H1 (cell line): ENCODE measurements around the gene SNURF. TPM values are rescaled to one million over a fixed set of nuclear protein-coding genes. Genes with fewer than 3 reads are reported as not detected.
A peak's percentile ranks its signal among the peaks of the same experiment; 100 is the strongest.

ENCODE experiments used
- CBX8 ChIP-seq: fragments of 300-800, 300-1000 bp; sonication (generic); IDR thresholded peaks from 2 replicates; pipeline ENCODE4 v1.7.1; 2016; ENCODE audit warnings: low read depth, low read length, borderline replicate concordance
- CEBPB ChIP-seq: IDR thresholded peaks from 2 replicates; pipeline ENCODE4 v1.6.1; 2012; ENCODE audit warnings: low read depth, low read length
- CHD1 ChIP-seq: IDR thresholded peaks from 2 replicates; pipeline ENCODE4 v1.6.1; 2012; ENCODE audit warnings: low read depth, low read length, improper control_type of control experiment
- CREB1 ChIP-seq: IDR thresholded peaks from 2 replicates; pipeline ENCODE4 v1.6.1; 2012; ENCODE audit warnings: inconsistent platforms
- NRF1 ChIP-seq: IDR thresholded peaks from 2 replicates; pipeline ENCODE4 v1.6.1; 2011; ENCODE audit warnings: mild to moderate bottlenecking, low read depth, low read length, improper control_type of control experiment
- POLR2AphosphoS5 ChIP-seq: IDR thresholded peaks from 2 replicates; pipeline ENCODE4 v1.6.1; 2011; ENCODE audit warnings: low read depth, low read length
- RAD21 ChIP-seq, 2 experiments: IDR thresholded peaks in 1 of 2; conservative IDR thresholded peaks in 1 of 2; 2 replicates each; pipeline ENCODE4 v1.6.1; 2011; ENCODE audit warnings: low read depth in 2 of 2, low read length in 2 of 2, improper control_type of control experiment in 1 of 2, inconsistent platforms in 1 of 2, mild to moderate bottlenecking in 1 of 2, moderate library complexity in 1 of 2
- RXRA ChIP-seq: IDR thresholded peaks from 2 replicates; pipeline ENCODE4 v1.6.1; 2011; ENCODE audit warnings: low read depth, mild to moderate bottlenecking, low read length, moderate library complexity; ENCODE audit not compliant: insufficient read depth
- SAP30 ChIP-seq: fragments of 300-600 bp; sonication (generic); IDR thresholded peaks from 2 replicates; pipeline ENCODE4 v1.7.1; 2012; ENCODE audit warnings: low read length, moderate library complexity, mild to moderate bottlenecking, inconsistent platforms; ENCODE audit not compliant: insufficient read depth, insufficient replicate concordance
- SIRT6 ChIP-seq: IDR thresholded peaks from one replicate; pipeline ENCODE4 v1.7.1; 2012; ENCODE audit warnings: low read length, inconsistent platforms
- TAF1 ChIP-seq: IDR thresholded peaks from 2 replicates; pipeline ENCODE4 v1.6.1; 2011; ENCODE audit warnings: mild to moderate bottlenecking, low read depth, low read length
- TBP ChIP-seq: IDR thresholded peaks from 2 replicates; pipeline ENCODE4 v1.6.1; 2011; ENCODE audit warnings: low read depth, low read length, improper control_type of control experiment
- TEAD4 ChIP-seq: IDR thresholded peaks from 2 replicates; pipeline ENCODE4 v1.6.1; 2012; ENCODE audit warnings: low read depth, low read length, inconsistent platforms, mixed read lengths
- YY1 ChIP-seq: IDR thresholded peaks from 2 replicates; pipeline ENCODE4 v1.6.1; 2011; ENCODE audit warnings: low read depth, mild to moderate bottlenecking, low read length
- polyA plus RNA-seq, 7 experiments: library from polyadenylated mRNA; depleted of rRNA in 3 of 7; stranded (reverse) in 5 of 7; unstranded in 2 of 7; fragments of >200 nt in 5 of 7; fragments of 200-250 nt in 2 of 7; gene quantifications; 1 replicate in 5 of 7; 2 replicates in 1 of 7; 4 replicates in 1 of 7; pipeline versions ENCODE4 v1.2.1 to v1.2.3, GENCODE V29; 2011 to 2013; ENCODE audit warnings: missing spikeins in 2 of 7, mixed read lengths in 2 of 7
- total RNA-seq: library from RNA; stranded (reverse); fragmentation: NEBNext Ultra II Directional; extraction: Animal tissue kit (Norgen Biotek cat#: 25700); gene quantifications from 2 replicates; pipeline ENCODE4 v1.2.1, GENCODE V29; 2021
- TF ChIP-seq, protein P1 (sequence below), 3 experiments: IDR thresholded peaks; 1 replicate in 2 of 3; 2 replicates in 1 of 3; pipeline versions ENCODE4 v1.5.1 to v1.6.1; 2011; ENCODE audit warnings: low read length in 3 of 3, mild to moderate bottlenecking in 3 of 3, inconsistent platforms in 2 of 3, low read depth in 1 of 3, moderate library complexity in 1 of 3; ENCODE audit not compliant: insufficient read depth in 1 of 3; ENCODE audit errors: control extremely low read depth in 1 of 3

The SNURF gene
- total and polyA plus RNA-seq, 2 of the 8 experiments (the other 6 are each of a cell fraction or from before 2014, with no cell fraction given), result 9.9 to 76.5 TPM

DNA sequence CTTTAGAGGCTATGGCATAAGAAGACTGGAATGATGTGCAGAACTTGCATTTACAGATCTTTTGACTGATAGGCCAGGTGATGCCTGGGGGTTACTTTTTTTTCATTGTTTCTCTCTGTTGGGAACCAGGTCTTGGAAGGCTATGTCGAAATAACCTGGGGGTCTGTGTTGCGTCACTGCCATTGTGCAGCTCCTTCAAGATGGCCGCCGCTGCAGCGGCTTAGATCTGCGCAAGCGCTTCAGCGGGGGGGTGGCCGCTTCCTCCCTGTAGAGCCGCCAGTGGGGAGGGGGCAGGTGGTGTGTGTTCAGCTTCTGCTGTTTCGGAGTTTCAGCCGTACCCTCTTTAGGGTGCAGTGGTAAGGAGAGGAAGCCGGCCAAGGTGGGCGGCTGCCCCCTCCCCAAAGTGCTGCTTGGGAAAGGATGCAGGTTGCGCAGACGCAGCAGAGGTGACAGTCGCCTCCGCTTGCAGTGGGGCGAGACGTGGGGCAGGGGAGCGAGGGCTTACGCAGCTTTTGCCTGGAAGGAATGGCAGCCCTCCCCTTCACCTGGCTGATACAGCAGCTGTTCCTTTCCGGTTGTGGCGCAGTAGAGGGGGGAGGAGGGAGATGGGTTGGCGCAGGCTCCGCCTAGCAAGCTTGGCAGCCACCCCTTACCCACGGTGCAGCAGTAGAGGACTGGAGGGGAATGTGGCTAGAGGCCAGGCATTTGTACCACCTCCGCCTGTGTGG, 1.5 kb downstream of the SNURF start (continued):
- no peak for TF ChIP-seq CBX8
- TF ChIP-seq, protein P1, sequence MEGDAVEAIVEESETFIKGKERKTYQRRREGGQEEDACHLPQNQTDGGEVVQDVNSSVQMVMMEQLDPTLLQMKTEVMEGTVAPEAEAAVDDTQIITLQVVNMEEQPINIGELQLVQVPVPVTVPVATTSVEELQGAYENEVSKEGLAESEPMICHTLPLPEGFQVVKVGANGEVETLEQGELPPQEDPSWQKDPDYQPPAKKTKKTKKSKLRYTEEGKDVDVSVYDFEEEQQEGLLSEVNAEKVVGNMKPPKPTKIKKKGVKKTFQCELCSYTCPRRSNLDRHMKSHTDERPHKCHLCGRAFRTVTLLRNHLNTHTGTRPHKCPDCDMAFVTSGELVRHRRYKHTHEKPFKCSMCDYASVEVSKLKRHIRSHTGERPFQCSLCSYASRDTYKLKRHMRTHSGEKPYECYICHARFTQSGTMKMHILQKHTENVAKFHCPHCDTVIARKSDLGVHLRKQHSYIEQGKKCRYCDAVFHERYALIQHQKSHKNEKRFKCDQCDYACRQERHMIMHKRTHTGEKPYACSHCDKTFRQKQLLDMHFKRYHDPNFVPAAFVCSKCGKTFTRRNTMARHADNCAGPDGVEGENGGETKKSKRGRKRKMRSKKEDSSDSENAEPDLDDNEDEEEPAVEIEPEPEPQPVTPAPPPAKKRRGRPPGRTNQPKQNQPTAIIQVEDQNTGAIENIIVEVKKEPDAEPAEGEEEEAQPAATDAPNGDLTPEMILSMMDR (IDR thresholded peaks at IDR 0.05; ENCODE audit: control extremely low read depth in 1 of 3, insufficient read depth in 1 of 3, low read depth in 1 of 3, low read length in 3 of 3), result no peak
- peak; percentile 95 for TF ChIP-seq POLR2AphosphoS5
- no peak for TF ChIP-seq CHD1
- TF ChIP-seq YY1, result peak; percentile 95
- no peak for TF ChIP-seq RAD21 (IDR thresholded peaks at IDR 0.05 in 1 of 2, conservative IDR thresholded peaks at IDR 0.05 in 1 of 2; ENCODE audit: low read depth in 2 of 2, low read length in 2 of 2)
- TF ChIP-seq NRF1, result no peak
- peak; percentile 35; the same call in 1 of the 2 replicates for TF ChIP-seq TEAD4
- peak; percentile 65 for TF ChIP-seq SAP30
- peak; percentile 8; the same call in 1 of the 2 replicates for TF ChIP-seq CREB1
- TF ChIP-seq RXRA, result no peak
- peak; percentile 96 for TF ChIP-seq CEBPB
- peak; percentile 89 for TF ChIP-seq TBP
- peak; percentile 90 for TF ChIP-seq TAF1
- TF ChIP-seq SIRT6, result no peak
- TF ChIP-seq, all 59 proteins: peak for 12
